ENCODE results near the gene PLA2G4B. TPM values are rescaled to one million over a fixed set of nuclear protein-coding genes. Genes with fewer than 3 reads are reported as not detected.

PLA2G4B gene
- total RNA-seq, 2 donors from 2014 or later = 6.9 to 10.1 TPM

DNA sequence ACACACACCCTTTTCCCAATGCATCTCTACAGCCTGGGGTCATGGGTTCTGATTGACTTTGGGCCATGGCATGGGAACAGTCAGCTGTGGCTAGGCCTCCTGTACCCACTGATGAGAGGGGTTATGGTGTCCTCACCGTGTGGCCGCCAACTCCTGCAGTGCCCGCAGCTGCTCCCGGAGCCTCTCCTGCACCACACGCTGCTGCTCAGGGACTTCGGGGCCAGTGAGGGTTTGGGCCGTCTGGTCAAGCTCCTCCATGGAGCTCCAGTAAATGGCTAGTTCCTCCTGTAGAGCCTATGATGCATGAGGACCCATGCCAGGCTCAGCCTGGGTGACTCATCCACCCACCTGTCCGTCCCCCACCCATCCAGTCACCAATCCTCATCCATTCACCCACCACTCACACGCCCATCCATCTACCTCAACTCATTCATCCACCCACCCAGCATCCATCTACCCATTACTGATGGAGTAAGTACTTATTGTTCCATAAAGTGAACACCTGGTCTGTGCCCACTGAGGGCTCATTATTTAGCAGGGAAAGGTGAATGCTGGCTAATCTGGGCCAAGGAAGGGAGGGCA is 33.6 kb downstream of the PLA2G4B start:
- Histone ChIP-seq H3K4me1 (ENCODE audit: control insufficient read depth, insufficient read depth, low read length) (no peaks in the 10 kb centered on the region), H3K27me3 (ENCODE audit: control insufficient read depth, insufficient read depth, low read length, poor library complexity, severe bottlenecking) (no peaks in the 10 kb centered on the region), H3K9me3 (ENCODE audit: control insufficient read depth, low read length) (no peaks in the 10 kb centered on the region), H3K36me3 (ENCODE audit: control insufficient read depth, insufficient read depth, low read length) (no peaks in the 10 kb centered on the region), H3K4me3 (ENCODE audit: low read length) (no peak overlapping the region), H3K27ac (ENCODE audit: low read depth, low read length) (no peak overlapping the region), H3K9ac (ENCODE audit: extremely low read depth, low read length, poor library complexity, severe bottlenecking) (no peak overlapping the region)
- TF ChIP-seq, protein P1, sequence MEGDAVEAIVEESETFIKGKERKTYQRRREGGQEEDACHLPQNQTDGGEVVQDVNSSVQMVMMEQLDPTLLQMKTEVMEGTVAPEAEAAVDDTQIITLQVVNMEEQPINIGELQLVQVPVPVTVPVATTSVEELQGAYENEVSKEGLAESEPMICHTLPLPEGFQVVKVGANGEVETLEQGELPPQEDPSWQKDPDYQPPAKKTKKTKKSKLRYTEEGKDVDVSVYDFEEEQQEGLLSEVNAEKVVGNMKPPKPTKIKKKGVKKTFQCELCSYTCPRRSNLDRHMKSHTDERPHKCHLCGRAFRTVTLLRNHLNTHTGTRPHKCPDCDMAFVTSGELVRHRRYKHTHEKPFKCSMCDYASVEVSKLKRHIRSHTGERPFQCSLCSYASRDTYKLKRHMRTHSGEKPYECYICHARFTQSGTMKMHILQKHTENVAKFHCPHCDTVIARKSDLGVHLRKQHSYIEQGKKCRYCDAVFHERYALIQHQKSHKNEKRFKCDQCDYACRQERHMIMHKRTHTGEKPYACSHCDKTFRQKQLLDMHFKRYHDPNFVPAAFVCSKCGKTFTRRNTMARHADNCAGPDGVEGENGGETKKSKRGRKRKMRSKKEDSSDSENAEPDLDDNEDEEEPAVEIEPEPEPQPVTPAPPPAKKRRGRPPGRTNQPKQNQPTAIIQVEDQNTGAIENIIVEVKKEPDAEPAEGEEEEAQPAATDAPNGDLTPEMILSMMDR (conservative IDR thresholded peaks at IDR 0.05) = no peak
- Mint-ChIP-seq H3K36me3 (ENCODE audit: low read depth) (no peaks in the 10 kb centered on the region), H3K27ac (no peak overlapping the region), H3K4me1 (peaks cover 2% of the 10 kb centered on the region), H3K27me3 (ENCODE audit: insufficient read depth) (peaks cover 4% of the 10 kb centered on the region), H3K4me3 (no peak overlapping the region), H3K9me3 (no peaks in the 10 kb centered on the region)
- DNase-seq = no peak
- WGBS, 2 experiments (ENCODE audit: insufficient coverage in 1 of 2, insufficient read length in 1 of 2) = 95 to 98% methylated on average over 7 to 9 of the region's 9 CpGs

DNA sequence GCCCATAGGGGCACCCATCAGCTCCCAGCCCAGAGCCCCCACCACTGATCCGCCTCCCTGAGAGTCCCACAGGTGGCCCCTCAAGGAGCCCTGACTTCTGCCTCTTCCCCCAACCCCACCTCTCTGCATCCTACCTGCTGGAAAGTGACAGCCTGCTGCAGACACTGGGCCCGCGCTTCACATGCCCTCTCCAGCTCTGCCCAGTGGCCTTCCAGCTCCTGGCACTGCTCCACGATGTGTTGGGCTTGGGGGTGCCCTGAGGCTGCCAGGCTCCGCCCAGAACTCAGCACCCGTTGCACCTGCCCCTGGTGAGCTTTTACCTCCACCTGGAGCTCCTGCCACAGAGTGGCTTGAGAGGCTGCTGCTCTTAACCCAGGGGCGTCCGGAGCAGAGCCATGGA is 35.1 kb downstream of the PLA2G4B start:
- H3K4me3 ChIP-seq (ENCODE audit: low read length) = no peak overlapping the region
- TF ChIP-seq, protein P1 (conservative IDR thresholded peaks at IDR 0.05) = no peak
- no peaks in the 10 kb centered on the region for H3K4me1 Mint-ChIP-seq
- 91% methylated on average over 8 of the region's 8 CpGs for WGBS, 2 experiments (ENCODE audit: insufficient coverage in 1 of 2, insufficient read length in 1 of 2)
- H3K9ac ChIP-seq (ENCODE audit: extremely low read depth, low read length, poor library complexity, severe bottlenecking) = no peak overlapping the region
- H3K27ac ChIP-seq (ENCODE audit: low read depth, low read length) = no peak overlapping the region
- no peaks in the 10 kb centered on the region for H3K36me3 Mint-ChIP-seq (ENCODE audit: low read depth)
- H3K4me1 ChIP-seq (ENCODE audit: control insufficient read depth, insufficient read depth, low read length) = no peaks in the 10 kb centered on the region
- no peaks in the 10 kb centered on the region for H3K27me3 ChIP-seq (ENCODE audit: control insufficient read depth, insufficient read depth, low read length, poor library complexity, severe bottlenecking)
- no peaks in the 10 kb centered on the region for H3K9me3 ChIP-seq (ENCODE audit: control insufficient read depth, low read length)
- no peak overlapping the region for H3K4me3 Mint-ChIP-seq
- DNase-seq = no peak
- H3K9me3 Mint-ChIP-seq = no peaks in the 10 kb centered on the region
- H3K27ac Mint-ChIP-seq = no peak overlapping the region
- no peaks in the 10 kb centered on the region for H3K36me3 ChIP-seq (ENCODE audit: control insufficient read depth, insufficient read depth, low read length)
- H3K27me3 Mint-ChIP-seq (ENCODE audit: insufficient read depth) = peaks cover 4% of the 10 kb centered on the region

DNA sequence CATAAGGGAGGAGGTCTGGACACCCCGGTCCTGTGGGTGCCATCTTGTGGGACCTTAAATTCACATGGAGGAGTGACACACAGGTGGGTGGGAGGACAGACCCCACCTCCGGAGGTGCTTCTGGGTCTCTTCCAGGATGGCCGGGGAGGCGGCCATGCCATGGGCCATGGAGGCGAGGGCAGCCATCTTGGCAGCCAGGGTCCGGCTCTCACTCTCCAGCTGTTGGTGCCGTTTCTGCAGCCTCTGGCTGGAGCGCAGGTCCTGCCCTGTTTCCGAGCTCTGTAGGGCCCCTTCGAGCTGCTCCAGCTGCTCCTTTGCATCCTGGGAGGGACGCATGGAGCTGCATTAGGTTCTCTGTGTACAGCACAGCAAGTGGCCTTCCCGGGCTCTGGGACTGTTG is 36.1 kb downstream of the PLA2G4B start:
- Mint-ChIP-seq H3K36me3 (ENCODE audit: low read depth) (no peaks in the 10 kb centered on the region), H3K4me3 (no peak overlapping the region), H3K27me3 (ENCODE audit: insufficient read depth) (peaks cover 9% of the 10 kb centered on the region), H3K9me3 (no peaks in the 10 kb centered on the region), H3K27ac (no peak overlapping the region), H3K4me1 (no peaks in the 10 kb centered on the region)
- DNase-seq = no peak
- no peak overlapping the region for H3K4me3 ChIP-seq (ENCODE audit: low read length)
- TF ChIP-seq, protein P1 (conservative IDR thresholded peaks at IDR 0.05) = no peak
- no peaks in the 10 kb centered on the region for H3K9me3 ChIP-seq (ENCODE audit: control insufficient read depth, low read length)
- 92 to 96% methylated on average over 10 to 12 of the region's 12 CpGs for WGBS, 2 experiments (ENCODE audit: insufficient coverage in 1 of 2, insufficient read length in 1 of 2)
- H3K4me1 ChIP-seq (ENCODE audit: control insufficient read depth, insufficient read depth, low read length) = no peaks in the 10 kb centered on the region
- no peak overlapping the region for H3K27ac ChIP-seq (ENCODE audit: low read depth, low read length)
- H3K27me3 ChIP-seq (ENCODE audit: control insufficient read depth, insufficient read depth, low read length, poor library complexity, severe bottlenecking) = peaks cover 3% of the 10 kb centered on the region
- H3K9ac ChIP-seq (ENCODE audit: extremely low read depth, low read length, poor library complexity, severe bottlenecking) = no peak overlapping the region
- no peaks in the 10 kb centered on the region for H3K36me3 ChIP-seq (ENCODE audit: control insufficient read depth, insufficient read depth, low read length)
